GM12872 (cell line): Measurements from ENCODE around the gene SHISAL2A.

Experiments
- TF ChIP-seq, protein P1 (sequence below): IDR thresholded peaks from 3 replicates; pipeline ENCODE4 v1.5.1; 2011; ENCODE audit warnings: low read depth, mild to moderate bottlenecking, low read length, moderate library complexity; ENCODE audit not compliant: insufficient read depth

SHISAL2A gene

DNA sequence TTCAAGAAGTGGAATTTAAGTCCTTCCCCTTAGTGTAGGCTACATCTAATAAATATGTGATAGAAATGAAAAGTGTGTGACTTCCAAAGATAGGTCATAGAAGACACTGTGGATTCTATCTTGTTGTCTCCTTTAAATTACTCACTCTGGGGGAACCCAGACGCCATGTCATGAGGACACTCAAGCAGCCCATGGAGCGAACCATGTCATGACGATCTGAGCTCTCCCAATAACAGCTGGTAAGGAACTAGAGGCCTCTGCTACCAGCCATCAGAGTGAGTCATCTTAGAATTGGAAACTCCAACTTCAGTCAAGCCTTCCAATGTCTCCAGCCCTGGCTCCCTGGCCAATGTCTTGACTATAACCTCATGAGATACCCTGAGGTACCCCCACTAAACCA, 58.9 kb downstream of the SHISAL2A start:
- TF ChIP-seq, protein P1, sequence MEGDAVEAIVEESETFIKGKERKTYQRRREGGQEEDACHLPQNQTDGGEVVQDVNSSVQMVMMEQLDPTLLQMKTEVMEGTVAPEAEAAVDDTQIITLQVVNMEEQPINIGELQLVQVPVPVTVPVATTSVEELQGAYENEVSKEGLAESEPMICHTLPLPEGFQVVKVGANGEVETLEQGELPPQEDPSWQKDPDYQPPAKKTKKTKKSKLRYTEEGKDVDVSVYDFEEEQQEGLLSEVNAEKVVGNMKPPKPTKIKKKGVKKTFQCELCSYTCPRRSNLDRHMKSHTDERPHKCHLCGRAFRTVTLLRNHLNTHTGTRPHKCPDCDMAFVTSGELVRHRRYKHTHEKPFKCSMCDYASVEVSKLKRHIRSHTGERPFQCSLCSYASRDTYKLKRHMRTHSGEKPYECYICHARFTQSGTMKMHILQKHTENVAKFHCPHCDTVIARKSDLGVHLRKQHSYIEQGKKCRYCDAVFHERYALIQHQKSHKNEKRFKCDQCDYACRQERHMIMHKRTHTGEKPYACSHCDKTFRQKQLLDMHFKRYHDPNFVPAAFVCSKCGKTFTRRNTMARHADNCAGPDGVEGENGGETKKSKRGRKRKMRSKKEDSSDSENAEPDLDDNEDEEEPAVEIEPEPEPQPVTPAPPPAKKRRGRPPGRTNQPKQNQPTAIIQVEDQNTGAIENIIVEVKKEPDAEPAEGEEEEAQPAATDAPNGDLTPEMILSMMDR, result no peak

DNA sequence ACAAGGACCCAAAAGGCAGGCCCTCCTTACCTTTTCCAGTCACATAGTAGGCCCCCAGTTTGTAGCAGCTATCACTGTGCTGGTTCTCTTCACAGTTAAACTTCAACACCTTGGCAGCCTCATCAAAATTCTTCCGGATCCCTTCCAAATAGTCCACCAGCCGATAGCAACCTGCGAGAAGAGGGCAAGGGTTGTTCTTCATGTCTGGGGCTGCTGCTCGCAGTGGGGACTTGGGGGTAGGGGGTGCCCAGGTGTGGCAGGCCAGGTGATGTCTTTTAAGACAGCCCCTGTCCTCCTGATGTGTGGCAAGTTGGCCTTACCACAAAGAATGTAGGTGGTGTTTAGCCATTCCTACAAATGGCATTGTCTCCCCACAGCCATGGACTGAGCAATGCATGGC, 59.7 kb downstream of the SHISAL2A start:
- TF ChIP-seq, protein P1, result no peak

DNA sequence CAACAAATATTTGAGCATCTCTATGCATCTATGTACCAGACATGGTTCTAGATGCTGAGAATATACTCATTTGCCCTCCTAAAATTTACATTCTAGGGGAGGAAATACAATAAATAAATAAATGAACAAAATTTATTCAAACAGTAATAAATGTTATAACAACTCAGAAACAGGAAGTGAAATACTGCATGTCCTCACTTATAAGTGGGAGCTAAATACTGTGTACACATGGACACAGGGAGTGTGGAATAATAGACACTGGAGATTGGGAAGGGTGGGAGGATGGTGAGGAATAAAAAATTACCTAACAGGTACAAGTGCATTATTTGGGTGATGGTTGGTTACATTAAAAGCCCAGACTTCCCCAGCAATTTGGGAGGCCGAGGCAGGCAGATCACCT, 60.9 kb downstream of the SHISAL2A start:
- TF ChIP-seq, protein P1, result no peak

DNA sequence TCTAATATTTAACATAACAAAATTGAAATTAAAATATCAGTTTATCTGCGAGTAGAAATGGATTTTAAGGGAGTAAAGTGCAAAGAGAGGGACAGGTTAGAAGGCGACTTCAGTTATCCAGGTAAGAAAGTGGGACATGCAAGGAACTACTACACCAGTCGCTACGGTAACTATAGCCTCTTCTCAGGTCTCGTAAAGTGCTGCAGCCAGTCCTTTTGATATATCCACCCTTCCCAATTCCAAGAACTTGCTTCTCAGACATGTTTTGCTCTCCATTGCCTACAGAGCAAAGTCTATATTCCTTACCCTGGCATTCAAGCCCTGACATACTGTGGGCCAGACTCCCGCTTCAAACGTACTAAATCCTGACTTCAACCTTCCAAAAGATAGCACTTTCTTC, 62.7 kb downstream of the SHISAL2A start:
- TF ChIP-seq, protein P1, result no peak

DNA sequence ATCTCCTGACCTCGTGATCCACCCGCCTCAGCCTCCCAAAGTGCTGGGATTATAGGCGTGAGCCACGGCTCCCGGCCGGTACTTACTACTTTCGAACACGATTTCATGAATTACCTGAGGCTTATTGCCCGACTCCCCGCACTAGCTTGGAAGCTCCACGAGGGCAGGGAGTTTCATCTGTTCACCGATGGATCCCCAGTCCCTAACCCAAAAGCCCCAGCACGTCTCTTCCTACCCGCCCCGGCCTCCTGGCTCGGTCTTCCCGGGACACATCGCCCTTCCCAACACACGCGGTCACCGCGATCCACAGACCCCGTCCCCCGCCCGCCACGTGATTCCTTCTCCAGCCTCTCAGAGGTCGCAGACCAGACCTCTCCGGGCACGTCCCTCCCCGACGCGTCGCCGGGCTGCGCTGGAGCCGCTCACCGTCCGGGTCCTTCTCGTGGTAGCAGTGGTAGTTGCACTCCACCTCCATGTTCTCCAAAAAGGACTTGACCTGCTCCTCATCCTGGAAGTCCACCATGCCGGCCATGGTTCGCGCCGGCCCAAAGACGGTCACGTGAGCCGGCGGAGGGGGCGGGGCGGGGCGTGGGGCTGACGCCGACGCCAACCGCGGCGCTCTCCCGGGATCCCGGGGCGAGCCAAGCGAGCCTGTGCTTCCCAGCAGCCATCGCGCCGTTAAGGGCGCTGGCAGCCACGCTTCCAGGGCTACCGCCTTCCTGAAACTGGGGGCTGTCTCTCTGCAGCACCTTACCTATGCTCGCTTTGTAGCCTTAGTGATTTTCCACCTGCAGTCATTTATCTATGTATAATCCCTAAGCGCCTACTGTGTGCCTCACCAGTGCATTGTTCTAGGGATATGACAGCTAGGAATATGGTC, 65.1 kb downstream of the SHISAL2A start, which contains the start of gene COA7:
Gene COA7 (minus strand): TSS at position 553 of the 880 bp plus-strand sequence. CDS start 21 bp downstream, at position 532.
- TF ChIP-seq, protein P1, result no peak

GRCh38 chr1:52702886-52703787, 70.2 kb downstream of the SHISAL2A start:
- TF ChIP-seq, protein P1, result no peak

DNA sequence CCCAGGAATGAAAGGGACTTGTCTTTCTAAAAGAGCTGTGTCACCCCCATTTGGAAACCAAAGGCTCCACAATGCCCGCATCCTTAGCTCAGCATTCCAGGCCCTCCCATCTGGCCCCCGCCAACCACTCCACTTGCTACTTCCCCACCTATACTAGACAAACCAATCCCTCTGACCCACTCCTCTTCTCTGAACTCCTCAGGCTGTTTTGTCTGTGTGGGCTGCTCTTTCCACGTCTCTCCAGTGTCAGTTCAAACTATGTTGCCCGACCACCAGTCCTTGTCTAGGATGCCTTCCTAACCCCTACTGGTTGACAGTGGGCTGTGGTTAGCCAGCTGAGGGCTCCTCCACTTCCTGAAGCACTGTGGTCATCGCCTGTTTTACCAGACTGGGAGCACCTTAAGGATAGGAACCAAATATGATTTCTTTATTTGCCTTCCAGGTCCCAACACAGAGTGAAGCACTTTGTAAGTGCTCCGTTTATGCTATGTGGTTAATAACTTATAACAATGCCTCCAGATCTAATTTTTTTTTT, 73.2 kb downstream of the SHISAL2A start:
- TF ChIP-seq, protein P1, result no peak
